HepG2 (cell line): Measurements from ENCODE around the gene PITPNM2. TPM values are rescaled to one million over a fixed set of nuclear protein-coding genes. Genes with fewer than 3 reads are reported as not detected.

Experiments used
- ATAC-seq: fragments of 200-7000 bp; cut with Tn5 transposase; 3 replicates; pipeline ENCODE4 v1.9.1; 2020; ENCODE audit warnings: mild to moderate bottlenecking, moderate library complexity
- BruUV-seq: library from RNA; stranded (reverse); fragments of 400-500 nt; replicated peaks from 2 replicates; lab custom pipeline; 2021; lab: Mats Ljungman, UMichigan
- CTCF ChIA-PET: fragments of 300-600 bp; formaldehyde crosslinking; extraction: SDS; loops from one replicate; lab custom pipeline; 2021; ENCODE audit warnings: low total read pairs, inconsistent platforms, low intra/inter-chr PET ratio; lab: Yijun Ruan, JAX
- POLR2A ChIA-PET: fragments of 350-600 bp; sonication (Branson Sonifier 250); formaldehyde crosslinking; loops from one replicate; lab custom pipeline; 2020; ENCODE audit warnings: antibody characterized with exemption, inconsistent platforms; lab: Yijun Ruan, JAX
- DNase-seq: peaks from one replicate; pipeline ENCODE4 v3.0.0-alpha.2; 2015; ENCODE audit warnings: low spot score
- FAIRE-seq: peaks from 3 replicates; lab custom pipeline; 2011; peaks lifted over from hg19 to GRCh38; lab: Jason Lieb, UNC
- H2AFZ ChIP-seq: one replicate; pipeline ENCODE4 v1.6.1; 2011; ENCODE audit warnings: low read length, inconsistent platforms
- H3K27ac ChIP-seq: fragments of 300-600 bp; 3 replicates; pipeline ENCODE4 v1.8.0; 2011; ENCODE audit warnings: mixed run types, mild to moderate bottlenecking, mixed read lengths, low read length, inconsistent platforms; ENCODE audit not compliant: insufficient read depth; ENCODE audit errors: extremely low read length
- H3K27me3 ChIP-seq, 2 experiments: fragments of 200-600 bp in 1 of 2; 2 replicates in 1 of 2; 3 replicates in 1 of 2; pipeline versions ENCODE4 v1.6.0 to v1.8.0; 2011; ENCODE audit warnings: low read length in 2 of 2, mild to moderate bottlenecking in 2 of 2, moderate library complexity in 2 of 2, inconsistent platforms in 1 of 2; ENCODE audit not compliant: insufficient read depth in 2 of 2, control insufficient read depth in 1 of 2
- H3K36me3 ChIP-seq, 2 experiments: fragments of 200-600 bp in 1 of 2; replicated peaks in 1 of 2; 2 replicates in 1 of 2; 3 replicates in 1 of 2; pipeline versions ENCODE4 v1.5.1 to v1.8.0; 2011; ENCODE audit warnings: low read length in 2 of 2, inconsistent platforms in 1 of 2; ENCODE audit not compliant: insufficient read depth in 2 of 2, control insufficient read depth in 1 of 2
- H3K4me1 ChIP-seq: 2 replicates; pipeline ENCODE4 v1.5.1; 2012; ENCODE audit warnings: low read length, inconsistent platforms; ENCODE audit not compliant: insufficient read depth
- H3K4me2 ChIP-seq: 2 replicates; pipeline ENCODE4 v1.6.0; 2011; ENCODE audit warnings: low read depth, low read length, inconsistent platforms
- H3K4me3 ChIP-seq, 3 experiments: fragments of 200-600 bp in 1 of 3; sonication (generic), shearing (Covaris generic) in 1 of 3; replicated peaks in 1 of 3; 2 replicates each; pipeline ENCODE4 v1.5.1; 2011 to 2016; ENCODE audit warnings: low read length in 3 of 3, inconsistent platforms in 2 of 3, low read depth in 2 of 3, mild to moderate bottlenecking in 2 of 3, control low read depth in 1 of 3, mixed read lengths in 1 of 3; ENCODE audit not compliant: insufficient read depth in 1 of 3
- H3K79me2 ChIP-seq: one replicate; pipeline ENCODE4 v1.6.1; 2011; ENCODE audit warnings: low read length, inconsistent platforms; ENCODE audit not compliant: insufficient read depth
- H3K9ac ChIP-seq: 2 replicates; pipeline ENCODE4 v1.6.0; 2011; ENCODE audit warnings: mild to moderate bottlenecking, low read depth, low read length, inconsistent platforms; ENCODE audit not compliant: insufficient read depth
- H3K9me3 ChIP-seq: 2 replicates; pipeline ENCODE4 v1.5.1; 2012; ENCODE audit warnings: mild to moderate bottlenecking, low read length
- H4K20me1 ChIP-seq: 2 replicates; pipeline ENCODE4 v1.6.0; 2011; ENCODE audit warnings: inconsistent platforms, mild to moderate bottlenecking, low read length, moderate library complexity; ENCODE audit not compliant: insufficient read depth
- CEBPB ChIP-seq: IDR thresholded peaks from 2 replicates; pipeline ENCODE4 v1.6.1; 2011; ENCODE audit warnings: low read depth, low read length, improper control_type of control experiment, borderline replicate concordance
- HNF4G ChIP-seq, 2 experiments: sonication (generic) in 1 of 2; formaldehyde crosslinking in 1 of 2; IDR thresholded peaks; 2 replicates each; pipeline versions ENCODE4 v1.4.0 to v1.6.1; 2011 to 2020; ENCODE audit warnings: borderline replicate concordance in 2 of 2, low read depth in 2 of 2, mild to moderate bottlenecking in 2 of 2, low read length in 1 of 2, missing genetic modification reagents in 1 of 2, moderate library complexity in 1 of 2
- MXD4 ChIP-seq: IDR thresholded peaks from 2 replicates; pipeline ENCODE4 v1.6.1; 2016; ENCODE audit warnings: mild to moderate bottlenecking, missing biosample characterization, missing genetic modification reagents
- PAWR ChIP-seq: sonication (generic); formaldehyde crosslinking; IDR thresholded peaks from 2 replicates; pipeline ENCODE4 v1.4.0; 2020; ENCODE audit warnings: missing genetic modification reagents, mild to moderate bottlenecking, borderline replicate concordance
- THRA ChIP-seq: sonication (generic); formaldehyde crosslinking; IDR thresholded peaks from 2 replicates; pipeline ENCODE4 v1.4.0; 2020; ENCODE audit warnings: missing genetic modification reagents, borderline replicate concordance
- ZFAT ChIP-seq: sonication (generic); formaldehyde crosslinking; conservative IDR thresholded peaks from 2 replicates; pipeline ENCODE4 v1.8.1; 2023; ENCODE audit warnings: missing genetic modification reagents, inconsistent platforms
- ZMYM4 ChIP-seq: sonication (generic); formaldehyde crosslinking; IDR thresholded peaks from 2 replicates; pipeline ENCODE4 v1.8.1; 2023; ENCODE audit warnings: mild to moderate bottlenecking, missing genetic modification reagents
- ZNF225 ChIP-seq: sonication (generic); formaldehyde crosslinking; IDR thresholded peaks from 2 replicates; pipeline ENCODE4 v1.4.0; 2020; ENCODE audit warnings: mild to moderate bottlenecking, missing genetic modification reagents
- ZNF292 ChIP-seq: sonication (generic); formaldehyde crosslinking; IDR thresholded peaks from 2 replicates; pipeline ENCODE4 v1.8.1; 2022; ENCODE audit warnings: mild to moderate bottlenecking, low read depth, missing genetic modification reagents, borderline replicate concordance
- ZNF572 ChIP-seq: sonication (generic); formaldehyde crosslinking; IDR thresholded peaks from 2 replicates; pipeline ENCODE4 v1.5.1; 2020; ENCODE audit warnings: mild to moderate bottlenecking, missing genetic modification reagents
- ZNF597 ChIP-seq: sonication (generic); formaldehyde crosslinking; IDR thresholded peaks from 2 replicates; pipeline ENCODE4 v1.5.0; 2020; ENCODE audit warnings: missing genetic modification reagents
- ZSCAN29 ChIP-seq: sonication (generic); formaldehyde crosslinking; conservative IDR thresholded peaks from 2 replicates; pipeline ENCODE4 v1.4.0; 2020; ENCODE audit warnings: mild to moderate bottlenecking, missing genetic modification reagents
- WGBS: methylation state at CpG from one replicate; pipeline ENCODE4 v1.1.6; 2017; ENCODE audit warnings: low lambda C conversion rate; 5-methylcytosine and 5-hydroxymethylcytosine counted together
- in situ Hi-C: cut with HindIII; loops from 2 replicates; pipeline ENCODE4 v1.10.0; 2017; ENCODE audit warnings: low pct_unique_long_range_greater_than_20kb; ENCODE audit not compliant: extremely low pct_ligation_motif_present
- intact Hi-C: fragments of 100-400 bp; cut with micrococcal nuclease; formaldehyde crosslinking; loops from one replicate; pipeline ENCODE4 v1.10.0; 2022; ENCODE audit not compliant: unreplicated experiment
- polyA plus RNA-seq, 8 experiments: library from polyadenylated mRNA; depleted of rRNA in 3 of 8; stranded (reverse) in 7 of 8; unstranded in 1 of 8; fragments of >200 nt; fragmentation: Illumina TruSeq in 4 of 8; extraction: Trizol in 4 of 8; gene quantifications; 2 replicates each; pipeline versions ENCODE4 v1.2.1 to v1.2.3, GENCODE V29; 2011 to 2016; ENCODE audit warnings: low read depth in 4 of 8, missing spikeins in 1 of 8, mixed read lengths in 1 of 8; ENCODE audit not compliant: insufficient read depth in 1 of 8
- total RNA-seq, 5 experiments: library from RNA; depleted of rRNA; stranded (reverse); fragments of >200 nt; fragmentation: Illumina TruSeq; extraction: Trizol; gene quantifications; 2 replicates each; pipeline ENCODE4 v1.2.3, GENCODE V29; 2016; ENCODE audit warnings: low read depth in 1 of 5
- TF ChIP-seq, protein P1 (sequence below): sonication (generic); formaldehyde crosslinking; IDR thresholded peaks from 2 replicates; pipeline ENCODE4 v1.4.0; 2020; ENCODE audit warnings: mild to moderate bottlenecking, low read depth, missing genetic modification reagents

Gene PITPNM2
- total and polyA plus RNA-seq, 2 of the 13 experiments (the other 11 are each of a cell fraction or from before 2014, with no cell fraction given) = 4.2 to 5.3 TPM

- TF ChIP-seq ZNF572 (CRISPR knock-in tag) (no peak), HNF4G (IDR thresholded peaks at IDR 0.05; ENCODE audit: borderline replicate concordance, low read depth, low read length) (no peak), HNF4G (CRISPR knock-in tag; IDR thresholded peaks at IDR 0.05; ENCODE audit: borderline replicate concordance, low read depth) (no peak)
Measured at GRCh38 chr12:123111498-123112165, 39.3 kb downstream of the PITPNM2 start (continued).

DNA sequence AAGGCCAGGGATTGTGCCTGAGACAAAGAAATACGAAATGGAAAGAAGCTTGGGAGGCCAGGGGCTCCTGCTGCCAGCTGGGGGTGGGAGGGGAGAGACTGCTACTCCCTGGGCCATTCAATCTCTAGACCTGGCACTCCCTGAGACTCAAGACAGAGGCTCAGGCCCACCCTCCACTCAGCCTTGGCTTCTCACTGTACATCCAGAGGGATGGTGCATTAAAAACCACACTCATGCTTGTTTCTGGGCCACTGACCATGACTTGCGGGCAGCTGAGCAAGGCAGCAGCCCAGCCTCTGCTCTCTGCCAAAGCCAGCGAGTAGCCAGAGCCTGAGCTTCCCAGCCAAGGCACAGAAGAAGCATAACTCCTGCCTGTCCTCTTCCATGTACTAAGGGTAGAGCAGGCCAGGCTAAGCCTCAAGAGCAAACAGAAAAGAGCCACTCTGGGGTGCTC, 41.5 kb downstream of the PITPNM2 start:
- Histone ChIP-seq H3K79me2 (peaks cover 2% of the 10 kb centered on the region), H3K4me3 (no peak overlapping the region), H3K36me3 (peaks cover 6 to 22% of the 10 kb centered on the region in 2 experiments), H3K4me1 (peaks cover 46% of the 10 kb centered on the region), H3K4me2 (no peak overlapping the region), H3K9me3 (no peaks in the 10 kb centered on the region), H3K27me3 (no peaks in the 10 kb centered on the region), H2AFZ (no peak overlapping the region), H3K27ac (no peak overlapping the region), H4K20me1 (no peaks in the 10 kb centered on the region), H3K9ac (no peak overlapping the region)
- CTCF ChIA-PET = no interaction called here
- POLR2A ChIA-PET = no interaction called here
- no peak for ATAC-seq
- no peak for DNase-seq
- no peak for FAIRE-seq
- in situ Hi-C loops (no loop called here), intact Hi-C loops (no loop called here)
- BruUV-seq = no TSS peak
- 90% methylated on average over 3 of the region's 3 CpGs for WGBS
- TF ChIP-seq THRA = no peak
- TF ChIP-seq ZNF225 (CRISPR knock-in tag) = no peak
- TF ChIP-seq ZMYM4 (CRISPR knock-in tag) = no peak
- TF ChIP-seq ZSCAN29 (CRISPR knock-in tag) = no peak
- TF ChIP-seq PAWR (CRISPR knock-in tag) = no peak
- TF ChIP-seq MXD4 = no peak
- no peak for TF ChIP-seq ZNF597
- TF ChIP-seq ZFAT = no peak
- TF ChIP-seq, protein P1, sequence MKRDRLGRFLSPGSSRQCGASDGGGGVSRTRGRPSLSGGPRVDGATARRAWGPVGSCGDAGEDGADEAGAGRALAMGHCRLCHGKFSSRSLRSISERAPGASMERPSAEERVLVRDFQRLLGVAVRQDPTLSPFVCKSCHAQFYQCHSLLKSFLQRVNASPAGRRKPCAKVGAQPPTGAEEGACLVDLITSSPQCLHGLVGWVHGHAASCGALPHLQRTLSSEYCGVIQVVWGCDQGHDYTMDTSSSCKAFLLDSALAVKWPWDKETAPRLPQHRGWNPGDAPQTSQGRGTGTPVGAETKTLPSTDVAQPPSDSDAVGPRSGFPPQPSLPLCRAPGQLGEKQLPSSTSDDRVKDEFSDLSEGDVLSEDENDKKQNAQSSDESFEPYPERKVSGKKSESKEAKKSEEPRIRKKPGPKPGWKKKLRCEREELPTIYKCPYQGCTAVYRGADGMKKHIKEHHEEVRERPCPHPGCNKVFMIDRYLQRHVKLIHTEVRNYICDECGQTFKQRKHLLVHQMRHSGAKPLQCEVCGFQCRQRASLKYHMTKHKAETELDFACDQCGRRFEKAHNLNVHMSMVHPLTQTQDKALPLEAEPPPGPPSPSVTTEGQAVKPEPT (CRISPR knock-in tag) = no peak
- no peak for TF ChIP-seq CEBPB
- TF ChIP-seq ZNF292 (CRISPR knock-in tag) = no peak
